ENCODE results near the gene TFPI. TPM values are rescaled to one million over a fixed set of nuclear protein-coding genes. Genes with fewer than 3 reads are reported as not detected.
"Not testable (repeated sequence)": the region's sequence is repeated elsewhere in the genome, so short reads cannot be mapped to it uniquely, and the experiment has no call there.

TFPI gene
- total and polyA plus RNA-seq, 2 experiments from 2014 or later = 6.6 to 8.8 TPM

GRCh38 chr2:187525163-187525900 lies 28.9 kb downstream of the TFPI start:
- Histone ChIP-seq H3K4me1 (ENCODE audit: low read depth) (no peaks in the 10 kb centered on the region), H3K4me3 (no peak overlapping the region), H3K9me3 (ENCODE audit: low read depth) (no peaks in the 10 kb centered on the region), H3K27ac (no peak overlapping the region), H3K36me3 (no peaks in the 10 kb centered on the region), H3K27me3 (no peaks in the 10 kb centered on the region)
- DNase-seq (ENCODE audit: low read depth in 1 of 2, low spot score in 1 of 2) = no peak
- no peak for TF ChIP-seq CTCF (IDR thresholded peaks at IDR 0.05; ENCODE audit: low read depth, low read length)

- Histone ChIP-seq H3K27me3 (no peaks in the 10 kb centered on the region), H3K9me3 (ENCODE audit: low read depth) (no peaks in the 10 kb centered on the region), H3K4me1 (ENCODE audit: low read depth) (no peaks in the 10 kb centered on the region), H3K36me3 (no peaks in the 10 kb centered on the region), H3K27ac (no peak overlapping the region), H3K4me3 (no peak overlapping the region)
- no peak for TF ChIP-seq CTCF (IDR thresholded peaks at IDR 0.05; ENCODE audit: low read depth, low read length)
- DNase-seq (ENCODE audit: low read depth in 1 of 2, low spot score in 1 of 2) = no peak
These were observed 30.9 kb downstream of the TFPI start for GRCh38 chr2:187523325-187523724.

DNA sequence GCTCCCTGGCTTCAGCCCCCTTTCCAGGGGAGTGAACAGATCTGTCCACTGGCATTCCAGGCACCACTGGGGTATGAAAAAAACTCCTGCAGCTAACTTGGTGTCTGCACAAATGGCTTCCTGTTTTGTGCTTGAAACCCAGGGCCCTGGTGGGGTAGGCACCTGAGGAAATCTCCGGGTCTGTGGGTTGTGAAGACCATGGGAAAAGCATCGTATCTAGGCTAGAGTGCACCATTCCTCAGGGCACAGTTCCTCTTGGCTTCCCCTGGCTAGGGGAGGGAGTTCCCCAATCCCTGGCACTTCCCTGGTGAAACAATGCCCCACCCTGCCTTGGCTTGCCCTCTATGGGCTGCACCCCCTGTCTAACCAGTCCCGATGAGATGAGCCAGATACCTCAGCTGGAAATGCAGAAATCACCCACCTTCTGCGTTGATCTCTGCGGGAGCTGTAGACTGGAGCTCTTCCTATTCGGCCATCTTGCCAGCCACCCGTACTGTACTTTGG lies 34.1 kb downstream of the TFPI start:
- Histone ChIP-seq H3K9me3 (ENCODE audit: low read depth) (no peaks in the 10 kb centered on the region), H3K4me3 (no peak overlapping the region), H3K4me1 (ENCODE audit: low read depth) (no peaks in the 10 kb centered on the region), H3K27ac (no peak overlapping the region), H3K27me3 (no peaks in the 10 kb centered on the region), H3K36me3 (no peaks in the 10 kb centered on the region)
- no peak for TF ChIP-seq CTCF (IDR thresholded peaks at IDR 0.05; ENCODE audit: low read depth, low read length)
- DNase-seq (ENCODE audit: low read depth in 1 of 2, low spot score in 1 of 2) = no peak

DNA sequence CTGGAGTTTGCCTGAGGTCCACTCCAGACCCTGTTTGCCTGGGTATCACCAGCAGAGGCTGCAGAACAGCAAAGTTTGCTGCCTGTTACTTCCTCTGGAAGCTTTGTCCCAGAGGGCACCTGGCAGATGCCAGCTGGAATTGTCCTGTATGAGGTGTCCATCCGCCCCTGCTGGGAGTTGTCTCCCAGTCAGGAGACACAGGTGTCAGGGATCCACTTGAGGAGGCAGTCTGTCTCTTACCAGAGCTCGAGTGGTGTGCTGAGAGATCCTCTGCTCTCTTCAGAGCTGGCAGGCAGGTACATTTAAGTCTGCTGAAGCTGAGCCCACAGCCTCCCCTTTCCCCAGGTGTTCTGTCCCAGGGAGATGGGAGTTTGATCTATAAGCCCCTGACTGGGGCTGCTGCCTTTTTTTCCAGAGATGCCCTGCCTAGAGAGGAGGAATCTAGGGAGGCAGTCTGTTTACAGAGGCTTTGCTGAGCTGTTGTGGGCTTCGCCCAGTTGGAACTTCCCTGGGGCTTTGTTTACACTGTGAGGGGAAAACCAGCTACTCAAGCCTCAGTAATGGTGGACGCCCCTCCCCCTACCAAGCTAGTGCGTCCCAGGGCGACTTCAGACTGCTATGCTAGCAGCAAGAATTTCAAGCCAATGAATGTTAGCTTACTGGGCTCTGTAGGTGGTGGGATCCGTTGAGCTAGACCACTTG lies 34.7 kb downstream of the TFPI start:
- Histone ChIP-seq H3K27me3 (no peaks in the 10 kb centered on the region), H3K9me3 (ENCODE audit: low read depth) (no peaks in the 10 kb centered on the region), H3K36me3 (no peaks in the 10 kb centered on the region), H3K4me3 (no peak overlapping the region), H3K27ac (no peak overlapping the region), H3K4me1 (ENCODE audit: low read depth) (no peaks in the 10 kb centered on the region)
- TF ChIP-seq CTCF (IDR thresholded peaks at IDR 0.05; ENCODE audit: low read depth, low read length) = no peak
- no peak for DNase-seq (ENCODE audit: low read depth in 1 of 2, low spot score in 1 of 2)

DNA sequence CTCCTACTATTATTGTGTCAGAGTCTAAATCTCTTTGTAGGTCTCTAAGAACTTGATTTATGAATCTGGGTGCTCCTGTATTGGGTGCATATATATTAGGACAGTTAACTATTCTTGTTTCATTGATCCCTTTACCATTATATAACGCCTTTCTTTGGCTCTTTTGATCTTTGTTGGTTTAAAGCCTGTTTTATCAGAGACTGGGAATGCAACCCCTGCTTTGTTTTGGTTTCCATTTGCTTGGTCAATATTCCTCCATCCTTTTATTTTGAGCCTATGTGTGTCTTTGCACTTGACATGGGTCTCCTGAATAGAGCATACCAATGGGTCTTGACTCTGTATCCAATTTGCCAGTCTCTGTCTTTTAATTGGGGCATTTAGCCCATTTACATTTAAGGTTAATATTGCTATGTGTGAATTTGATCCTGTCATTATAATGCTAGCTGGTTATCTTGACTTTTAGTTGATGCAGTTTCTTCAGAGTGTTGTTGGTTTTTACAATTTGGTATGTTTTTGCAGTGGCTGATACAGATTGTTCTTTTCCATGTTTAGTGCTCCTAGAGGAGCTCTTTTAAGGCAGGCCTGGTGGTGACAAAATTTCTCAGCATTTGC lies 36.4 kb downstream of the TFPI start:
- H3K36me3 ChIP-seq; H3K4me1 ChIP-seq (ENCODE audit: low read depth); DNase-seq (ENCODE audit: low read depth in 1 of 2, low spot score in 1 of 2); H3K9me3 ChIP-seq (ENCODE audit: low read depth); H3K27me3 ChIP-seq; H3K27ac ChIP-seq; H3K4me3 ChIP-seq: not testable (repeated sequence)

DNA sequence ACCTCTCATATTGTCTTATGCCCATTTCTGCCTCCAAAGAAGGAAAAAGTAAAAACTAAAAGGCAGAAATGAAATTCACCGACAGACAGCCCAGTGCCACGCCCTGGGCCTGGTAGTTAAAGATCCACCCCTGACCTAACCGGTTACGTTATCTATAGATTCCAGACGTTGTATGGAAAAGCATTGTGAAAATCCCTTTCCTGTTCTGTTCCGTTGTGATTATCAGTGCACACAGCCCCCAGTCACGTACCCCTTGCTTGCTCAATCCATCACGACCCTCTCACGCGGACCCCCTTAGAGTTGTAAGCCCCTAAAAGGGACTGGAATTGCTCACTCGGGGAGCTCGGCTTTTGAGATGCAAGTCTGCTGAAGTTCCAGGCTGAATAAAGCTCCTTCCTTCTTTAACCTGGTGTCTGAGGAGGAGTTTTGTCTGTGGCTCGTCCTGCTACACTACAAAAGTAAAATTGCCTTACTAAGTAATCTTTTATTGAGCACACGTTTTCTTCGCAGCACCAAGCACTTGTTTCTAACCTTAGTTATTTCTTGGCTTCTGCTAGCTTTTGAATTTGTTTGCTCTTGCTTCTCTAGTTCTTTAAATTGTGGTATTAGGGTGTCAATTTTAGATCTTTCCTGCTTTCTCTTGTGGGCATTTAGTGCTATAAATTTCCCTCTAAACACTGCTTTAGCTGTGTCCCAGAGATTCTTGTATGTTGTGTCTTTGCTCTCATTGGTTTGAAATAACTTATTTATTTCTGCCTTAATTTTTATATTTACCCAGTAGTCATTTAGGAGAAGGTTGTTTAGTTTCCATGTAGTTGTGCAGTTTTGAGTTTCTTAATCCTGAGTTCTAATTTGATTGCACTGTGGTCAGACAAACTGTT lies 37.4 kb downstream of the TFPI start:
- not testable (repeated sequence) for DNase-seq (ENCODE audit: low read depth in 1 of 2, low spot score in 1 of 2); H3K27ac ChIP-seq; H3K27me3 ChIP-seq; H3K36me3 ChIP-seq; H3K4me3 ChIP-seq; H3K9me3 ChIP-seq (ENCODE audit: low read depth); H3K4me1 ChIP-seq (ENCODE audit: low read depth)

Data from cardiac muscle cell (in vitro differentiated cells and primary cell).